ENCODE measurements around the gene TASP1.

DNA sequence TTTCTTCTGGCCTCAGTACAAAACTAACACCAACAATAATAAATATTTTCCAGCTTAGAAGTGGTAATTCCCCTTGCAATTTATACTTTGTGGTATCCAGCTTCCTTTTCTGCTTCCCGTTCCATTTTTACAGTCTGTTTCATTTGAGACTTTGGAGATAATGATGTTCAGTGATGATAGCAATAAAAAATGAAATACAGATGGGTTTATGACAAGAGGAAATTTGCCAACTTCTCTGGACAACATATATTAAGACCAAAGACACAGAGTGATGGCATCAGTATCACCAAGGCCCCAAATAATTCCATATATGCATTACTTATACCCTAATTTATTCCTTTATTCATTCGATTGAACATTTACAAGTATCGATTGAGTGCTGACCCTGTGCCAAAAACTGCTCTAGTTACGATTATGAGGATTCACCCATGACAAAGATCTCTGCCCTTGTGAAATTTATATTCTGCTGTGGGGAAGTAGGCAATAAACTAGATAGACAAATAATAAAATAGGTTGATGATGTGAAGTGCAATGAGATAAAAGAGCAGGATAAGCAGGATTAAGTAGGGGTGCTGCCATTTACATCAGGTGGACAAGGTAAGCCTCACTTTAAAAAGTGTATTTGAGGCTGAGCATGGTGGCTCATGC is 18.1 kb upstream of the TASP1 start:
- TF ChIP-seq, protein P1, sequence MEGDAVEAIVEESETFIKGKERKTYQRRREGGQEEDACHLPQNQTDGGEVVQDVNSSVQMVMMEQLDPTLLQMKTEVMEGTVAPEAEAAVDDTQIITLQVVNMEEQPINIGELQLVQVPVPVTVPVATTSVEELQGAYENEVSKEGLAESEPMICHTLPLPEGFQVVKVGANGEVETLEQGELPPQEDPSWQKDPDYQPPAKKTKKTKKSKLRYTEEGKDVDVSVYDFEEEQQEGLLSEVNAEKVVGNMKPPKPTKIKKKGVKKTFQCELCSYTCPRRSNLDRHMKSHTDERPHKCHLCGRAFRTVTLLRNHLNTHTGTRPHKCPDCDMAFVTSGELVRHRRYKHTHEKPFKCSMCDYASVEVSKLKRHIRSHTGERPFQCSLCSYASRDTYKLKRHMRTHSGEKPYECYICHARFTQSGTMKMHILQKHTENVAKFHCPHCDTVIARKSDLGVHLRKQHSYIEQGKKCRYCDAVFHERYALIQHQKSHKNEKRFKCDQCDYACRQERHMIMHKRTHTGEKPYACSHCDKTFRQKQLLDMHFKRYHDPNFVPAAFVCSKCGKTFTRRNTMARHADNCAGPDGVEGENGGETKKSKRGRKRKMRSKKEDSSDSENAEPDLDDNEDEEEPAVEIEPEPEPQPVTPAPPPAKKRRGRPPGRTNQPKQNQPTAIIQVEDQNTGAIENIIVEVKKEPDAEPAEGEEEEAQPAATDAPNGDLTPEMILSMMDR (conservative IDR thresholded peaks at IDR 0.05; ENCODE audit: low read depth, low read length) = no peak
- TF ChIP-seq EZH2 (IDR thresholded peaks at IDR 0.05; ENCODE audit: low read length, unreplicated experiment) = no peak
